Right cardiac atrium (tissue), 5 donors: ENCODE results near the gene SLC25A6. TPM values are rescaled to one million over a fixed set of nuclear protein-coding genes. Genes with fewer than 3 reads are reported as not detected.

Experiments
- ATAC-seq, 2 donors: fragments of 200-7000 bp; cut with Tn5 transposase; one replicate each; pipeline versions ENCODE4 v1.8.0 to v1.9.1; 2020; ENCODE audit warnings: moderate library complexity in 2 of 2, mild to moderate bottlenecking in 1 of 2
- DNase-seq, 3 donors: peaks; one replicate each; pipeline ENCODE4 v3.0.0-alpha.2; 2020
- H3K27ac ChIP-seq: one replicate; pipeline ENCODE4 v1.5.1; 2013; ENCODE audit warnings: mild to moderate bottlenecking, low read length, control low read depth, moderate library complexity
- H3K27me3 ChIP-seq: one replicate; pipeline ENCODE4 v1.6.1; 2013; ENCODE audit not compliant: control insufficient read depth, insufficient read depth
- H3K4me1 ChIP-seq: one replicate; pipeline ENCODE4 v1.6.1; 2013; ENCODE audit warnings: low read length; ENCODE audit not compliant: control insufficient read depth, insufficient read depth
- H3K4me3 ChIP-seq: one replicate; pipeline ENCODE4 v1.5.1; 2013; ENCODE audit warnings: low read length, control low read depth
- H3K9me3 ChIP-seq: one replicate; pipeline ENCODE4 v1.6.1; 2013; ENCODE audit warnings: low read length; ENCODE audit not compliant: control insufficient read depth
- WGBS: extraction: QIAGEN DNeasy Blood & Tissue Kit; methylation state at CpG from one replicate; pipeline ENCODE4 v1.1.7; 2013; 5-methylcytosine and 5-hydroxymethylcytosine counted together
- intact Hi-C, 4 donors: fragments of 100-400 bp; cut with DNase I; formaldehyde crosslinking; loops; one replicate each; pipeline versions ENCODE4 v1.11.0 to v1.14.0; 2022 to 2023
- polyA plus RNA-seq: library from polyadenylated mRNA; stranded (reverse); fragments of 200-250 nt; gene quantifications from one replicate; pipeline ENCODE4 v1.2.3, GENCODE V29; 2013
- total RNA-seq, 4 donors: library from RNA; stranded (reverse); fragmentation: NEBNext Ultra II Directional; extraction: Animal tissue kit (Norgen Biotek cat#: 25700); gene quantifications; one replicate each; pipeline ENCODE4 v1.2.1, GENCODE V29; 2021
- donor health status: healthy with polysubstance abuse.
- donor health status: DM: no; HTN: yes; CAD: no.
- donor health status: DM: no; HTN: no; CAD: no.
- donor health status: DM: no; HTN: yes; CAD: no; lungs with severe emphysema.
- donor health status: DM: yes; HTN: yes; CAD: no.

SLC25A6 gene
- total and polyA plus RNA-seq, 5 donors: 154 to 228 (median 182) TPM

- DNase-seq (peak in 2 of 3 donors; percentile 14 to 43), ATAC-seq (no peak)
- H3K27ac ChIP-seq: no peak overlapping the region
- H3K4me1 ChIP-seq: no peaks in the 10 kb centered on the region
- no peaks in the 10 kb centered on the region for H3K9me3 ChIP-seq
- intact Hi-C loops: loop anchor here in 2 of 4 donors (10.0 kb wide), 1 partner anchor 47 kb away; no protein-coding TSS in a partner anchor
- H3K27me3 ChIP-seq: no peaks in the 10 kb centered on the region
- WGBS: 91% methylated on average over 29 of the region's 29 CpGs
- H3K4me3 ChIP-seq: no peak overlapping the region
These were observed 5.7 kb upstream of the SLC25A6 start for GRCh38 chrX:1397441-1398270.

DNA sequence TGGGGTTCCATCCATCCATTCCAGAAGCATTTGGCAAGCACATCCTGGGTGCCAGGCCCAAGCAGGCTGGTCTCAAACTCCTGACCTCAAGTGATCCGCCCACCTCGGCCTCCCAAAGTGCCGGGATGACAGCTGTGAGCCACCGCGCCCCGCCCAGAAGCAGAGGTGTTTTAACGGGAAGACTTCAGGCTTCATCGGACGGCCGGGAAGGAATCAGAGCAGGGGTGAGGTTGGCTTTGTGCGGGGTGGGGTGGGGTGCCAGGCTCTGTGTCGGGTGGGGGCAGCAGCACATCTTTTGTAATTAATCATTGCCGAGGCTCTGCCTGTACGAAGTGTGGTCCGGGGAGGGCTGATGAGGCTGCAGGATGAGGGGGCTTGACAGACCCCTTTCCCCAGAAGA, 5.1 kb upstream of the SLC25A6 start:
- ATAC-seq (no peak), DNase-seq (peak in 2 of 3 donors; percentile 40)
- Histone ChIP-seq H3K4me3 (no peak overlapping the region), H3K4me1 (no peaks in the 10 kb centered on the region), H3K27me3 (no peaks in the 10 kb centered on the region), H3K27ac (no peak overlapping the region), H3K9me3 (no peaks in the 10 kb centered on the region)
- WGBS: 88% methylated on average over 15 of the region's 15 CpGs
- intact Hi-C loops: loop anchor here in 2 of 4 donors (10.0 kb wide), 1 partner anchor 48 kb away; no protein-coding TSS in a partner anchor

DNA sequence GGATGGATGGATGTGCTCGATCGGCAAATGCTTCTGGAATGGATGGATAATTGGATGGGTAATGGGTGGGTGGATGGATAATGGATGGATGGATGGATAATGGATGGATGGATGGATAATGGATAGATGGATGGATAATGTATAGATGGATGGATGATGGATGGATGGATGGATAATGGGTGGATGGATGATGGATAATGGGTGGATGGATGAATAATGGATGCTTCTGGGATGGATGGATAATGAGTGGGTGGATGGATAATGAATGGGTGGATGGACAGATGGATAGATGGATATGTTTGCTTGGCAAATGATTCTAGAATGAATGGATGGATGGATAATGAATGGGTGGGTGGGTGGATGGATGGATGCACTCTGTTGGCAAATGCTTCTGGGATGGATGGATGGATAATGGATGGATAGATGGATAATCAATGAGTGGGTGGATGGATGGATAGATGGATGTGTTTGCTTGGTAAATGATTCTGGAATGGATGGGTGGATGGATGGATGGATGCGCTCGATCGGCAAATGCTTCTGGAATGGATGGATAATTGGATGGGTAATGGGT, 3.8 kb upstream of the SLC25A6 start:
- WGBS: over 99% methylated on average over 5 of the region's 5 CpGs
- DNase-seq: no peak
- H3K4me1 ChIP-seq: no peaks in the 10 kb centered on the region
- H3K27me3 ChIP-seq: no peaks in the 10 kb centered on the region
- intact Hi-C loops: loop anchor here in 2 of 4 donors (10.0 kb wide), 1 partner anchor 49 kb away; no protein-coding TSS in a partner anchor
- ATAC-seq: no peak
- no peak overlapping the region for H3K27ac ChIP-seq
- H3K4me3 ChIP-seq: no peak overlapping the region
- H3K9me3 ChIP-seq: no peaks in the 10 kb centered on the region

GRCh38 chrX:1394731-1395501, 3.0 kb upstream of the SLC25A6 start:
- ATAC-seq: no peak
- H3K27ac ChIP-seq: no peak overlapping the region

GRCh38 chrX:1393871-1394615, 2.1 kb upstream of the SLC25A6 start:
- no peak for ATAC-seq
- no peaks in the 10 kb centered on the region for H3K9me3 ChIP-seq
- peaks cover 3% of the 10 kb centered on the region for H3K4me1 ChIP-seq
- WGBS: 63% methylated on average over 16 of the region's 16 CpGs
- no peak overlapping the region for H3K27ac ChIP-seq
- no peak overlapping the region for H3K4me3 ChIP-seq
- no peaks in the 10 kb centered on the region for H3K27me3 ChIP-seq
- intact Hi-C loops: loop anchor here in 2 of 4 donors (10.0 kb wide), 1 partner anchor 51 kb away; no protein-coding TSS in a partner anchor
- DNase-seq: peak in 2 of 3 donors; percentile 38 to 39

More at GRCh38 chrX:1394731-1395501, 3.0 kb upstream of the SLC25A6 start:
- no peaks in the 10 kb centered on the region for H3K4me1 ChIP-seq
- H3K27me3 ChIP-seq: no peaks in the 10 kb centered on the region
- H3K4me3 ChIP-seq: no peak overlapping the region
- DNase-seq: peak in 2 of 3 donors; percentile 49 to 65
- no peaks in the 10 kb centered on the region for H3K9me3 ChIP-seq
- WGBS: 85% methylated on average over 22 of the region's 22 CpGs
- intact Hi-C loops: loop anchor here in 2 of 4 donors (10.0 kb wide), 1 partner anchor 50 kb away; no protein-coding TSS in a partner anchor

- Histone ChIP-seq H3K4me3 (peak overlapping the region; percentile 63), H3K4me1 (peaks cover 3% of the 10 kb centered on the region), H3K27ac (peak overlapping the region; percentile 93), H3K27me3 (no peaks in the 10 kb centered on the region), H3K9me3 (no peaks in the 10 kb centered on the region)
- WGBS: under 1% methylated on average over 70 of the region's 76 CpGs
- intact Hi-C loops: loop anchor here in 2 of 4 donors (10.0 kb wide), 1 partner anchor 52 kb away; no protein-coding TSS in a partner anchor
- ATAC-seq (peak; percentile 60 to 68), DNase-seq (peak in 2 of 3 donors; percentile 77 to 89)
These were observed 609 bp upstream of the SLC25A6 start for GRCh38 chrX:1392376-1393068.

GRCh38 chrX:1391370-1391706, 575 bp downstream of the SLC25A6 start:
- H3K27ac ChIP-seq: peak overlapping the region; percentile 84
- H3K27me3 ChIP-seq: no peaks in the 10 kb centered on the region
- peak overlapping the region; percentile 70 for H3K4me3 ChIP-seq
- H3K4me1 ChIP-seq: peaks cover 3% of the 10 kb centered on the region
- ATAC-seq: peak in 1 of 2 donors; percentile 71
- H3K9me3 ChIP-seq: no peaks in the 10 kb centered on the region
- DNase-seq: peak in 1 of 3 donors; percentile 98
- 1% methylated on average over 19 of the region's 19 CpGs for WGBS
- intact Hi-C loops: loop anchor here in 2 of 4 donors (10.0 kb wide), 1 partner anchor 53 kb away; no protein-coding TSS in a partner anchor

- peaks cover 3% of the 10 kb centered on the region for H3K4me1 ChIP-seq
- intact Hi-C loops: loop anchor here in 2 of 4 donors (10.0 kb wide), 1 partner anchor 54 kb away; no protein-coding TSS in a partner anchor
These were observed 1.1 kb downstream of the SLC25A6 start for GRCh38 chrX:1390621-1391369.

DNA sequence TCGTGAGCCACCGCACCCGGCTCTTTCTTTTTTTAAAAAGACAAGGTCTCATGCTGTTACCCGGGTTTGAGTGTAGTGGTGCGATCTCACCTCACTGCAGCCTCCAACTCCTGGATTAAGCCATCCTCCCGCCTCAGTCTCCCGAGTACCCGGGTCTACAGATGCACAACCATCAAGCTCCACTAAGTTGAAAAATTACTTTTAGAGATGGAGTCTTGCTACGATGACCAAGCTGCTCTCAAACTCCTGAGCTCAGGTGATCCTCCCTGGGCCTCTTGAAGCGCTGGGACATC, 2.0 kb downstream of the SLC25A6 start:
- intact Hi-C loops: loop anchor here in 2 of 4 donors (10.0 kb wide), 1 partner anchor 55 kb away; no protein-coding TSS in a partner anchor
- 87% methylated on average over 10 of the region's 10 CpGs for WGBS
- Histone ChIP-seq H3K9me3 (no peaks in the 10 kb centered on the region), H3K27me3 (no peaks in the 10 kb centered on the region), H3K4me3 (no peak overlapping the region), H3K4me1 (peaks cover 3% of the 10 kb centered on the region), H3K27ac (no peak overlapping the region)
- DNase-seq (peak in 1 of 3 donors; percentile 13), ATAC-seq (no peak)

More at GRCh38 chrX:1390621-1391369, 1.1 kb downstream of the SLC25A6 start:
- no peak for ATAC-seq
- Histone ChIP-seq H3K27me3 (no peaks in the 10 kb centered on the region), H3K9me3 (no peaks in the 10 kb centered on the region), H3K27ac (peak overlapping the region; percentile 84), H3K4me3 (peak overlapping the region; percentile 70)
- 47% methylated on average over 30 of the region's 30 CpGs for WGBS
- DNase-seq: peak in 2 of 3 donors; percentile 66 to 67
